Iris pigment epithelial cell (primary cell): ENCODE measurements around the gene MAPKAP1.
A peak's percentile ranks its signal among the peaks of the same experiment; 100 is the strongest.

Source experiments
- DNase-seq: peaks from one replicate; pipeline ENCODE4 v3.0.0-alpha.2; 2011; ENCODE audit warnings: low read depth

Gene MAPKAP1

DNA sequence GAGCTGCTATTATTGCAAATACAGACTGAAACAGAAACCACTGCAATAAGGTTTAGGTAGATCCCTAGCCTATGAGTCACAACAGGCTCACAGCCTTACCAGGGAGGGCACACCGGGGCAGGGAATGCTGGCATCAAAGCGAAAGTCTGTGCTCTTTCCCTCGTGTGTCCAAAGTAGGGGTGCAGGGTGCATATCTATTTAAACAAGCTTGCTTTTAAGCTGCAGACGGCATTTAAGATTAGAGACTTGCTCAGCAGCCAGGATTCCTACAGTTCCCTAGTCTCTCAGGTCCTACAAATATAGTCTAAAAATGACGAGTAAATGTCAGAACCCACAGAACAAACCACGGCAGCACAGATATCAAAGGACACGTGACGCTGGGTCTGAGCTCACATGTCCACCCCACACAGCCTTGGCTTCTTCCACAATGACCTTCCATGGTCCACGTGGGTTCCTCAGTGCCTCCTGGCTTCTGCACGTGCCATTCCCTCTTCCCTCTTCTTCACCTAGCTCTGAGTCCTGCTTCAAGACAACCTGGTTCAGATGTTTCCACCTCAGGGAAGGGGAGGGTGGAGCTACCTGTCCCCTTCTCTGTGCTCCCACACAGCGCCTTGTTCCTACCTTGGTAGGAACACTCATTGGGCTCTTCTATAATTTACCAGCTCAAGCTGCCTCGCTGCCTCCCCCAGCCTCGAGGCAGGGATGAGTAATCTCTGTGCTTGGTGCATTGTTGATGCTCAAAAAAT, 193.2 kb downstream of the MAPKAP1 start:
- DNase-seq = peak; percentile 88

DNA sequence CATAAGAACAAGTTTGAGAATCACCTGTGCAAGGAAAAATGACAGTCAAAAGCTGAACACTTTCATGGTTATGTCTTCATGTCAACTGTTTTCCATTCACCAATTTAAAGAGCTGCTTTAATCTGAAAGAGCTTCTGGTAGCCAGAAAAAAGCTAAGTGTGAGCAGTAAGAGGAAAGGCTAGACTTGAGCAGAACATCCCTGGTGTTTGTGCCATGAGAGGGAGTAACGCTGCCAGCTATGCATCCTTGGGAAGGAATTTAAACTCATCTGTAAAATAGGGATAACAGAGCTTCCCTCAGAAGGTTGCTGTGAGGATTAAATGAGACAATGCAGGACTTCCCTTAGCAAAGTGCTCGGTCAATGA, 193.7 kb downstream of the MAPKAP1 start:
- no peak for DNase-seq

DNA sequence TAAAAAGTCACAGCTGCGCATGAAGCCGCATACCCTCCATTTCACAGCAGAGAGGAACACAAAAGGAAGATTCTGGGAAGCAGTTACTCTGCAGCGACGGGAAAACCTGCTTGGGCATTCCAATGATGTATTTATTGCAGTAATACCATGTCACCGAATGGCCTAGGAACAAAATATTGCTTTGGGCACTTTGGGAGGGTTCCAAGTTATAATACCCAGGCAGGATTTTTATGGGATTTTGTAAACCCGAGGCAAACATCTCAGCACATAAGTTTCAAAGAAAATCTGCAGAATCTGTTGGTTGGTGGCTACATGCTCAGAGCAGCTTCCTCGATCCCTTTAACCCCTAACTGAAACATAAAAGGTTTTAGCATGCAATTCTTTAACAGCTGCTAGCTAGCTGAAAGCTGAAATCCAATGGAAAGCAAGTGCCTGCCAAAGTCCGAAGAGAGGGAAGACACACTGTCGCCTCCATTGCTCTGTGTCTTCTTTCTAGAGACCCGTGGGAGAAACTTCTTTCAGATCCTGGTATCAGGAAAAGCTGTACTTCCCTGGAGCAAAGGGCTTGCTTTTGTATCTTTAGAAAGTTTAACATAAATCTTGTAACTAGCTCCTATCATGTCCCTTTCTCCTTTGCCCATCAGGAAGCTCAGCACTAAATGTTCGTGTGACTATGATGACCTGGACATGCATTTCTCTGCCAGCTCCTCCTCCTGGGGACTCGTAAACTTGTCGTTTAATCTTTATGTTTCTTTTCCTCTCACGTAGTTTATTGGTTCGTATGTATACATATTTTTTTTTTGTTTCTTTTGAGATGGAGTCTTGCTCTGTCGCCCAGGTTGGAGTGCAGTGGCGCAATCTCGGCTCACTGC, 195.0 kb downstream of the MAPKAP1 start:
- no peak for DNase-seq

DNA sequence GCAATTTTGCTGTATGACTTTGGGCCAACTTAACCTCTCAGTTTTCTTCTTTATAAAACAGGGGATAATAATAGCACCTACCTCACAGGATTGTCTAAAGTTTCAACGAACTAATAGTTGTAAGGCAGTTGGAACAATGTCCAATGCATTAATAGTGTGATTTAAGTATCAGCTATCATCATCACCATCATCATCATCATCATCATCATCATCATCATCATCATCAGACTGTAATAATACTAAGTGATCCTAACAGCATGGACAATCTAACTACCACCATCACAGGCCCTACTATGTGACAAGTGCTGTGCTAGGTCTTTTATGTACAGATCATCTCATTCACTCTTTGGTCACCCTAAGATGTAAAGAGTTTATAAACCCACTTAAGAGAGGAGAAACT, 196.0 kb downstream of the MAPKAP1 start:
- DNase-seq = no peak

DNA sequence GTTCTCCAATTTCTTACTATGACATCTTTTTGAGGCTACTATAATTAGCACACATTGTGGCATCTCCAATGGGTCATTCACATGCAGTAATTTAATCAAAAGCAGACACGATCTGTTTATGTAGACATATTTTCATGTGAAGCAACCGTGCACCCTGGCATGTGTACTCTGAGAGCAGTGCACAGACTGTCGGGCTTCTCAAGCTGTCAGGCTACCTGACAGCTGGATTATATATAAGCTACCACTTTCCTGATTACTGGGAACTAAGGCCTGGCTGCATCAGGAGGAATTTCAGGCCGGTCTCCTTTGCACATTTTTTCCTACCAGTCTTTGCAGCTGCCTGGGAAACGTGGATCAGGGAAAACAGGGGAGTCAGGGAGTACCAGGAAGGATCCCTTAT, 197.5 kb downstream of the MAPKAP1 start:
- peak; percentile 72 for DNase-seq

DNA sequence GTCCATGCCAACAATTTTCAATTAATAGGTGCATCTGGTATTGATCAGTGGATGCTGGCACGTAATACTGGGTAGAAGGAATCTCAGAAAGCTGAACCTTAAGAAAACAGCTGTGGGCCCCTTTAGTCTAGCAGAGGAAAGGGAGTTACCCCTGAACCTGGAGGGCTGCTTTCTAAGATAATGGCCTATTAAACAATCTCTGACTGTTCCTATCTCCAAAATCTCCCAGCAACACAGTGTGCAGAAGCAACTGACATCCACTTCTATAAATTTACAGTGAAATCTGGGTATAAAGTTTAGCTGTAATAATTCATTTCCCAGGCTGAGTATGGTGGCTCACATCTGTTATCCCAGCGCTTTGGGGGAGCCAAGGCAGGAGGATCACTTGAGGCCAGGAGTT, 198.8 kb downstream of the MAPKAP1 start:
- DNase-seq = no peak

DNA sequence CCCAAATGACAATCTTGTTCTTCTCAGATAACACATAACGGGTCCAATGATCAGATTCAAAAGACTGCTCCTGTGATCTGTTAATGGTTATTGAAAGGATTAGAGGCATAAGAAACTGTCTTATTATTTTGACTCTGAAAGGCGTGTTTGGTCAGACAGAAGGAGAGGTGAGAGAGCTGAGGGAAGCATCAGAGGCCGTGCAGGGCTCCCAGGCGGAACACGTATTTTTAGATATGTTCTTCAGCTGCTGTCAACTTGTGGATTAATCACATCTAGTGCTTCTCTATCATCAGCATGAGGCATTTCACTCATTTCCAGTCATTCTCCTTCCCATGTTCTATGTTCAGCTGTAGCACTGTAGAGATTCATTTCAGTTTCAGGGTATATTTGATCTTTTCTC, 199.8 kb downstream of the MAPKAP1 start:
- no peak for DNase-seq

DNA sequence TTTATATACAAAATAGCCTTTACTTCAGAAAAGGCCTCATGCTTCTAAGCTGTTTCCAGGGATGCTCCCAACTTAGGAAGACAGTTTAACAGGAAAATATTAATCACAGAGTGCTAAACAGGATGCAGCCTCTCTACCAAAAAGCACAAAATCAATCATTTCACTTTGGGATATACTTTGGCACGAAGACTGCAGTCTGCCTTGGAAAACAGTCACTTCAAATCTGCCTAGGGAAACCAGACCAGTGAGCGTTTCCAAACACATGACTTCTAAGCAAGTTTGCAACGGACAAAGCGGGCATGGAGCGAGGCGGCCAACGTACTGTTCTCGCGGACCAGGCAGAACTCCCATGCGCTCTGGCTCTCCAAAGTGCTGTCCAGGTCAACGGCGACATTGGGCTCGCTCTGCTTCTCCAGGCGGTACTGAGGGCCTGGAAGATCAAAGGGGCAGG, 201.0 kb downstream of the MAPKAP1 start:
- no peak for DNase-seq

DNA sequence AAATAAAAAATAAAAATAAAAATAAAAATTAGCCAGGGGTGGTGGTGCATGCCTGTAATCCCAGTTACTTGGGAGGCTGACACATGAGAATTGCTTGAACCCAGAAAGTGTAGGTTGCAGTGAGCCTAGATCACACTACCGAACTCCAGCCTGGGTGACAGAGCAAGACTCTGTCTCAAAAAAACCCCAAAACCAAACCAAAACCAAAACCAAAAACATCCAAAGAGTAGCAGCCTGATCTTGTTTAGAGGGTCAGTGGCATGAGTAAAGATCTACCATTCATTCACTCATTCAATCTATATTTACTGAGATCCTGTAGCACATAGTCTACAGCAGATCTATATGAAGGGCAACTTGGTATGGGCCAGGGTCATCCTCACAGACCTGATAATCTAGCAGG, 202.4 kb downstream of the MAPKAP1 start:
- DNase-seq = no peak

DNA sequence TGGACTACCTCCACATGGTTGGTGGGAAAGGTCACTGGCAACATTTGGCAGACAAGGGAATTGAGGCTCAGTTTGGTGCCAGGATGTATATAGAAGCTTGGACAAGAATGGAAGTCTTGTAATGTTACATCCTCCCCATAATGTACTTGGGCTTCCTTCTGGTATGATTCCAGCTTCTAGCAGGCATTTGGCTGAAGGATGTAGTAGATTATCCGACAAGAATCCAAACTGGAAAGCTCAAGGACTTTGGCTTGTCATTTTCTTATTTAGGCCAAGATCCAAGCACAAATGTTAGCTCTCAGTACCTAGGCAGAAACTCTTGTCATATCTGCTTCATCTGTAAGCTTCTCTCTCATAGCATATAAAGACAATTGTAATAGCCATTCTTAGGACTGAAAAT, 209.1 kb downstream of the MAPKAP1 start:
- no peak for DNase-seq

DNA sequence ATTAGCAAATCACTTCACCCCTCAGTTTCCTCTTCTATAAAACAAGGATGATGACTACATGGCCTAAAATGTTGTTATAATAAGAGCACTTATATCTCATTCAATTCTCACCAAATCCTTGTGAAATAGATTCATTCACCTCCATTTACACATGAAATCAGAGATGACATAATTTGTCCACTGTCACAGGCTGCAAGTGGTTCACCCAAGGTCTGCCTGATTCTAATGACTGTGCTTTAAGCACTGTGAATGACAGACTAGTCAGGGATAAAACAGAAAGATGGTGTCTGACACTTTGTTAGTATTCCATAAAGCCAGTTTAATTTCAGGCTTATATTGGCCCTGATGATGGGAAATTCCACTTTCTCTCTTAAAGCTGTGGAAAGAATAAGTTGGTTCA, 209.5 kb downstream of the MAPKAP1 start:
- no peak for DNase-seq

DNA sequence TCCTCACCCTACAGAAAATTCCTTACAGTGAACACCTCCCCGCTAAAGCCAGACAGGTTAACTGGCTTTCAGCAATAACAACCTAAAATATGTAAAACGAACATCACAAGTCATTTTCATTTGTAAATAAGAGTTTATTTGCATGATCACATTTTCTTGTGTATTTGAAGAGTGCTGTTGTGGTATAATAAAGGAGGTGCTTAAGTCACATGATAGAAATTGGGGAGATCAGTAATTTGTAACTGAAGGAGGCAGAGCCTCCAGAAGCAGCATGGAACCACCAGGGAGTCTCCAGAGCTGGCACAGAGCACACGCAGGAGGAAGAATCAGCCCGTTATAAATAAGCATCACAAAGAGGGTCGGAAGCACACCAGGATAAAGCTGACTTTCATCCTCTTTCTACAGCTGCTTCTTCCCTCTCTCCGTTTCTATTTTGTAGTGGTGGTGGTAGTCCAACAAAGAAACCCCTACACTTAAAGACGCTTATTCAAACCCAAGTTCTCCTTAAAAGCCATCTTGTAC, 210.6 kb downstream of the MAPKAP1 start:
- no peak for DNase-seq

DNA sequence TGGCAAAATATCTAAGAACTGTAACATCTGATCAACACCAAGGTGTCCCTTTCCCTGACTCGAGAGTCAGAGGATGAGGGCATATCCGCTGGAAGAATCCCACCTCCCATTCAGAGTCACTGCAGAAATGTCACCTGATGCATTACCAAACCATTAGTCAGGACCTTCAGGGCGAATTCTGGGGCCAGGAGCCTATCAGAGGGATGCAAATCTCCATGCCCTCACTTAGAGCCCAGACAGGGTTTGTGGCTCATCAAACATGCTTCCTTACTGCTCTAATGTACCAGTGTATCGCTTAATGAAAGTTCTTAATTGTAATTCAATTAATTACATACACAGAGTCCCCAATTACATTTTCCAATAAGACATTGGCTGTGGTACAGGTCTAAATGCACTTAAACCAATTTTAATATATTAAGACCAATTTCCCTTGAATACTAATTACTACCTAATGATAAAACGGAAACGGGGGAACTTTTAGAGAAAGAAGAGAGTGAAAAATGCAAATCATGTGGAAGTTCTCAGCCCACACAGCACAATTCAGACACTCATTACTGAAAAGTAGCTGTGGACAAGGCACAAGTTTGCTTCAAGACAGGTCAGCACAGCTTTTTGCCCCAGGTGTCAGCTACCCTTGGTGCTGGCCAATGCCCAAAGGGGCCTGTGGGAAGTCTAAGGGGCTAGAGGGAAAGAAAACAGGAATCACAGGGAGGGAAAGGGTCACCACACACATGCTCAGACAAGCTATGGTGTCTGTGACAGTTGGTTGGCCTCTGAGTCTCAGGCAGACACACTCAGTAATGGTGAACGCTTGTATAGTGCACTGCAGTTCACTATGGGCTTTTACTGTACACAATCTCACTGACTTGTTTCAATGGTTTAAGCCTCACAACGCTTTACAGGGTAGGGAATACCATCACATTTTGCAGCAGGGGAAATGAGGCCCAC, 211.6 kb downstream of the MAPKAP1 start:
- DNase-seq = no peak

DNA sequence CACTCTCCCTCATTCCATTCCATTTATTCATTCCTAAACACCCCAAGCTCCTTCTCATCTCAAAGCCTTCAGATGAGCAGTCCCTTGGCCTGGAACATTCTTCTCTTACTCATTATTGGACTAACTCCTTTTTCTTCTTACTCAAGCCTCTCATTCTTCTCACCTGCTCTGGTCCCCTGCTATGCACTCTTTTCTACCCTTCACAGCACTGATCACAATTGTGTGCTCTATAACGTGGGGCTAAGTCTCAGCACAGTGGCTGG, 212.4 kb downstream of the MAPKAP1 start:
- DNase-seq = peak; percentile 46

DNA sequence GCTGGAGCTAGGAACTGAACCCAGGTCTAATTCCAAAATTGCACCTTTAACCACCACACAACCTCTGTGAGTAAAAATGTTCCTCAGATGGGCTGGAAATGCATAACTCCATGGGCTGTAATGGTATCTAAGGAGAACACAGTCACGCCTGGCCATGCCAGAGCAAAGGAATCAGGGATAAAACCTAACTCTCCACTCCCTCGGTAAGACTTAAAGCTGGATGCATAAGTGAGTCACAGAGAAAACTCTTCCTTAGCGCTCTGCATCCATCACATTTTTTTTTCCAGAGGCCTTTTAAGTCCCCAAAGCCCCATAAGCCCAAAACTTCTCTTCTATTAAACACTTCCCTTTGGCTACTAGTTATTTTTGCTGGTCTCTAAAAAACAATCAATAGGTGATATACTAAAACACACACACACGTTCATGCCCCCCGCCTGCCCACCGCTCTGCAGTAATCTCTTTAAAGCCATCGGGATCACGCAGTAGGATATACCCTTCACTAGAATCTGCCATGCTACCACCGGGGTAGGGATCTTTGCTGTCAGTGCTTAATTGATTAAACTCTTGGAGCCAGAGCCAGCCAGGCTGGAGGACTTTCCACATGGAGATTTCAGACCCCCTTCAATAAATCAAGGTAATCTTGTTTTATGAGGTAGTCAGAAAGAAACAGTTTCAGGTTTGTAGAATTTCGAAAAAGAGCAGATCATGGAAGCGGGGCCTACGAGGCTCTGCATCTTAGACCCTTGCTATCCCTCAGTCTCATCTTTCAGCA, 212.9 kb downstream of the MAPKAP1 start:
- peak; percentile 23 for DNase-seq

DNA sequence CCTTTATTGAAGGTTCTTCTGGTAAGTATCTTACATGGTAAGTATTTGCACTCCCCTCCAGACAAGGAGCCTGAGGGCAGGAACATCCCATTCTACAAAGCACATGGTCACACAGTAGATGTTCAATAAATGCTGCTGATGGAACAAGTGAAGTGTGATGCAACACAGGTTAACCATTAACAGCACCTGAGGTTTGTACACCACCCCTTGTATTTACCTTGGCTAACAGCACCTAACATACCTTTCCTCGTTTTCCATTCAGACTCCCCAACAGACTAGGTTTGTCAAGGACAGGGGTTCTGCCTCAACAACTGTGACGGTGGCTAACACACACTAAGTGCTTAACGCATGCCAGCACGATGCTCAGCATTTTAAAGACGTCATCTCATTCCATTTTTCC, 213.6 kb downstream of the MAPKAP1 start:
- DNase-seq = no peak

DNA sequence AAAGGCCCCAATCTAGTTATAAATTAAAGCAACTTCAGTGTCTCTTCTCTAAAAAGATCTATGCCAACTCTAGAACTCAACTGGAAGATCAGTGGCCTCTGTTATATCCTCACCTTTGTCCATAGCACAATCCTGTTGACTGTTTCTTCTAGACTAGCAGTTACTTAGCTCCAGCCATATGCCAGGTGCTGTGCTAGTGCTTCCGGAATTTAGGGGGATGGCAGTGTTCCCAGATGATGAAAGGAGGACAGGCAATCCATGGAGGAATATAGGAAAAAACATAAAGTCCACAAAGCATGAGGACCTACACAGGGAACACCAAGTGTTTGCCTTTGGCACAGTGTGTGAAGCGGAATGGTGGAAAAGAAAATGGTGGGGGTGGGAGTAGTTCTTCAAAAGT, 214.3 kb downstream of the MAPKAP1 start:
- DNase-seq = no peak

DNA sequence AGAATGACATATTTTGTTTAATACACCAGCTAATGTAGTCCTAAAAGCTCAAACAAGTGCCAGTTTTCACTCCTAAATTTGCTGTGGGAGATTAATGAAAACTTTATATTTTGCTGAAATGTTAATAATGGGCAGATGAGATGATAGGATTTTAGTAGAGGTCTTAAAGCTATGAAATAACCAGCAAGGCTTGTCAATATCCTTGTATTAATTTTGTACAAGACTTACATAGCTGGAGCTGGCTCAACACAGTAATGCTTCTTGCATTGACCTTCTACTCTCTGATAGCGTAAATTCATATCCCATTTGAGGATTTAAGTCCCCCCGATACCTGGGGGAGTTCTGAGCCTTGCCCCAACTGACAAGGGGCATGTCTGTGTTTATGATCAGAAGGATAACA, 219.2 kb downstream of the MAPKAP1 start:
- DNase-seq = no peak

DNA sequence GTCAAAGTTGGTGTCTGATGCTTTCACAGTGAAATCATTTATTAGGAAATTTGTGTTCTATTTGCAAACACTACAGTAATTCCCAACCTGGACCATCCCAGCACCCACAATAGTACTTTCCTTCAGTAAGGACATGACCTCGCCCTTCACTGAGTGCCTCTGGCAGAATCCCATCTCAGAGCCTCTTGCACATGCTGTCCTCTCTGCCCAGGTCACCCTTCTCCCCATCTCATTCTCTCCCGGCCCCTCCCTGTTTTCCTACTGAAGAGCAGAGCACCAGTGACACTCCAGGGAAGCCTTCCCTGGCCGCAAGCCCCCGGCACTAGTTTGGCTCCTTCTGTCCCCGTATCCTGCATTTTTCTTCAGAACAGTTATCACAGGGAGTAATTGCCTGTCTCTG, 220.4 kb downstream of the MAPKAP1 start:
- no peak for DNase-seq

DNA sequence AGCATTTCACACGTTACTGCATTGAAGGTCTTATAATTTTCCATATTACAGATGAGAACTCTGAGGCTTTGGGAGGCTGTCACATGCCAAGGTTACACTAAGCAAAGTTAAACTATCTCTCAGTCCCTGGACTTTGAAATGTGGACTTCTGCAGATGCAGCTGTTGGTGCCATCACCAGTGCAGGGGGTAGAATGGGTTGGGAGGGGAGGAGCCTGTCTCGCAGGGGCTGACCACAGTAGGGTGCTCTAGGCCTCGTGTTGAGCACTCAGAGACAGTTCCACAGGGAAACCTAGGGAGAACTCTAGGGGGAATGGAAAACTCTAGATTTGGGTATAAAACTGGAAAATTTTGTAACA, 220.9 kb downstream of the MAPKAP1 start:
- no peak for DNase-seq

DNA sequence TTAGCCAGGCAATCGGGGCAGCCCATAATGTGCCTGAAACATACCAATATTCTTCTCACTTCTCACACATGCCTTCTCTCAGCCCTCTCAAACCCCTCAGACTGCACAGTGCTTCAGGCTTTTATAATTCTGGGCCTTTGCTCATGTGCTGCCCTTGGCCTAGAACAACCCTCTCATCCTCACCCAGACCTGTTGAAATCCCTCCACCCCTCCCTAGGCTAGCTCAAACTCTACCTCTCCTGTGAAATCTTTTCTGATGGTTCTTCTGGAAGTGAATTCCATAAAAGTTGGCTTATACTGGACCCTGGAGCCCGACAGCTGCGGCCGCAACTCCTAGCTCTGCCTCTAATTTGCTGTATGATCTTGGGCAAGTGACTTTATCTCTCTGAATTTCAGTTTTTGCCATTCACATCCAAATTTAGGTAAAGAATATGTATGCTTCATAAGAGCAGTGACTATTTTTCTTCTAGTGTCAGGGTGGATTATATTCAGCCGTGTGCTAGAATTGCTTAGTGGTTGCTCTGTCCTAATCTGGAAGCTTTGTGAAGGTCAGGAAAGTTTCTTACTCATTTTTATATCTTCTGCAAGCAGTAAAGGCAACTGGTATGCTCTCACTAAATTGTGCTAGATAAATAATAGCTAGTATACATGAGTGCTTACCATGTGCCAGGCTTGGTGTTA, 221.4 kb downstream of the MAPKAP1 start:
- DNase-seq = no peak
